ENCODE results near the gene ATF7IP. TPM values are rescaled to one million over a fixed set of nuclear protein-coding genes. Genes with fewer than 3 reads are reported as not detected.

Gene ATF7IP
- total RNA-seq, 1 donor from 2014 or later: 204 TPM

- Mint-ChIP-seq H3K27ac (ENCODE audit: unreplicated experiment) (no peak overlapping the region), H3K27me3 (ENCODE audit: unreplicated experiment) (no peaks in the 10 kb centered on the region), H3K4me3 (ENCODE audit: unreplicated experiment) (no peak overlapping the region), H3K4me1 (ENCODE audit: low read depth, unreplicated experiment) (no peaks in the 10 kb centered on the region), H3K9me3 (ENCODE audit: unreplicated experiment) (no peaks in the 10 kb centered on the region), H3K36me3 (ENCODE audit: unreplicated experiment) (no peaks in the 10 kb centered on the region)
- DNase-seq: no peak
- no peak for TF ChIP-seq CTCF (IDR thresholded peaks at IDR 0.05; ENCODE audit: partially characterized antibody, unreplicated experiment)
Observed at GRCh38 chr12:14540801-14541462, 175.4 kb downstream of the ATF7IP start.

- no peaks in the 10 kb centered on the region for H3K4me1 Mint-ChIP-seq (ENCODE audit: low read depth, unreplicated experiment)
Observed at GRCh38 chr12:14545144-14546124, 180.0 kb downstream of the ATF7IP start.

GRCh38 chr12:14547571-14547970 is 182.1 kb downstream of the ATF7IP start:
- Mint-ChIP-seq H3K36me3 (ENCODE audit: unreplicated experiment) (no peaks in the 10 kb centered on the region), H3K27me3 (ENCODE audit: unreplicated experiment) (no peaks in the 10 kb centered on the region), H3K27ac (ENCODE audit: unreplicated experiment) (no peak overlapping the region), H3K4me3 (ENCODE audit: unreplicated experiment) (no peak overlapping the region), H3K4me1 (ENCODE audit: low read depth, unreplicated experiment) (no peaks in the 10 kb centered on the region), H3K9me3 (ENCODE audit: unreplicated experiment) (no peaks in the 10 kb centered on the region)
- TF ChIP-seq CTCF (IDR thresholded peaks at IDR 0.05; ENCODE audit: partially characterized antibody, unreplicated experiment): no peak
- DNase-seq: no peak

More at GRCh38 chr12:14545144-14546124, 180.0 kb downstream of the ATF7IP start:
- no peak for DNase-seq
- Mint-ChIP-seq H3K4me3 (ENCODE audit: unreplicated experiment) (no peak overlapping the region), H3K27me3 (ENCODE audit: unreplicated experiment) (no peaks in the 10 kb centered on the region), H3K9me3 (ENCODE audit: unreplicated experiment) (no peaks in the 10 kb centered on the region), H3K36me3 (ENCODE audit: unreplicated experiment) (no peaks in the 10 kb centered on the region), H3K27ac (ENCODE audit: unreplicated experiment) (no peak overlapping the region)
- no peak for TF ChIP-seq CTCF (IDR thresholded peaks at IDR 0.05; ENCODE audit: partially characterized antibody, unreplicated experiment)

GRCh38 chr12:14548609-14549008 is 183.1 kb downstream of the ATF7IP start:
- H3K36me3 Mint-ChIP-seq (ENCODE audit: unreplicated experiment): no peaks in the 10 kb centered on the region
- H3K27me3 Mint-ChIP-seq (ENCODE audit: unreplicated experiment): no peaks in the 10 kb centered on the region
- TF ChIP-seq CTCF (IDR thresholded peaks at IDR 0.05; ENCODE audit: partially characterized antibody, unreplicated experiment): no peak
- no peak overlapping the region for H3K27ac Mint-ChIP-seq (ENCODE audit: unreplicated experiment)
- no peaks in the 10 kb centered on the region for H3K4me1 Mint-ChIP-seq (ENCODE audit: low read depth, unreplicated experiment)
- H3K9me3 Mint-ChIP-seq (ENCODE audit: unreplicated experiment): no peaks in the 10 kb centered on the region
- H3K4me3 Mint-ChIP-seq (ENCODE audit: unreplicated experiment): no peak overlapping the region
- no peak for DNase-seq

Other genes with a start within 250 kb of the ATF7IP start
- gene PLBD1, start 202.2 kb downstream of the ATF7IP start, total RNA-seq (ENCODE audit: unreplicated experiment): 0.32 TPM